PC-9 (cell line): ENCODE data around the gene TBC1D22B. TPM values are rescaled to one million over a fixed set of nuclear protein-coding genes. Genes with fewer than 3 reads are reported as not detected.

Experiments
- BruUV-seq: library from RNA; stranded (reverse); fragments of 400-500 nt; replicated peaks from 2 replicates; lab custom pipeline; 2021; lab: Mats Ljungman, UMichigan
- CTCF ChIA-PET: fragments of 300-600 bp; sonication (Branson Sonifier 250); formaldehyde crosslinking; loops from one replicate; lab custom pipeline; 2022; ENCODE audit warnings: antibody characterized with exemption; lab: Charles Lee
- POLR2A ChIA-PET: fragments of 300-600 bp; sonication (Branson Sonifier 250); formaldehyde crosslinking; loops from one replicate; lab custom pipeline; 2022; ENCODE audit warnings: antibody characterized with exemption; ENCODE audit not compliant: unreplicated experiment; lab: Charles Lee
- DNase-seq, 2 experiments: peaks; one replicate each; pipeline versions ENCODE4 v3.0.0 to v3.0.0-alpha.2; 2015 to 2022; ENCODE audit warnings: mixed read lengths in 1 of 2
- H2AFZ ChIP-seq: fragments of 200-600 bp; sonication (generic); 2 replicates; pipeline ENCODE4 v1.8.1; 2017; ENCODE audit warnings: antibody characterized with exemption
- H3F3A ChIP-seq: fragments of 200-600 bp; sonication (generic); 2 replicates; pipeline ENCODE4 v1.8.1; 2017; ENCODE audit warnings: antibody characterized with exemption, mild to moderate bottlenecking, low read depth; ENCODE audit not compliant: insufficient read depth
- H3K27ac ChIP-seq: fragments of 200-600 bp; sonication (generic); 2 replicates; pipeline ENCODE4 v1.6.1; 2016; ENCODE audit warnings: mixed run types
- H3K27me3 ChIP-seq: fragments of 200-600 bp; sonication (generic); 2 replicates; pipeline ENCODE4 v1.6.1; 2016; ENCODE audit warnings: low read depth, mixed run types; ENCODE audit not compliant: insufficient read depth
- H3K36me3 ChIP-seq: fragments of 200-600 bp; sonication (generic); 2 replicates; pipeline ENCODE4 v1.6.1; 2016; ENCODE audit warnings: low read depth, mixed run types
- H3K4me1 ChIP-seq: fragments of 200-600 bp; sonication (generic); replicated peaks from 2 replicates; pipeline ENCODE4 v1.6.1; 2016; ENCODE audit warnings: mixed run types; ENCODE audit not compliant: insufficient read depth
- H3K4me2 ChIP-seq: fragments of 200-600 bp; sonication (generic); 2 replicates; pipeline ENCODE4 v1.6.1; 2017; ENCODE audit warnings: mixed run types
- H3K4me3 ChIP-seq: fragments of 200-600 bp; sonication (generic); 2 replicates; pipeline ENCODE4 v1.6.1; 2016; ENCODE audit warnings: mixed run types
- H3K79me2 ChIP-seq: fragments of 200-600 bp; sonication (generic); 2 replicates; pipeline ENCODE4 v1.6.1; 2017; ENCODE audit warnings: low read depth, mixed run types
- H3K9me2 ChIP-seq: fragments of 200-600 bp; sonication (generic); 2 replicates; pipeline ENCODE4 v1.8.1; 2017; ENCODE audit warnings: mild to moderate bottlenecking; ENCODE audit not compliant: insufficient read depth
- H3K9me3 ChIP-seq: fragments of 200-600 bp; sonication (generic); 2 replicates; pipeline ENCODE4 v1.8.1; 2016; ENCODE audit warnings: low read depth; ENCODE audit not compliant: insufficient read depth
- H4K20me1 ChIP-seq: fragments of 200-600 bp; sonication (generic); 2 replicates; pipeline ENCODE4 v1.8.1; 2017; ENCODE audit not compliant: insufficient read depth
- EZH2 ChIP-seq: fragments of 200-600 bp; sonication (generic); IDR thresholded peaks from 2 replicates; pipeline ENCODE4 v1.8.0; 2017; ENCODE audit warnings: antibody characterized with exemption, low read depth
- intact Hi-C: fragments of 100-400 bp; cut with micrococcal nuclease; formaldehyde crosslinking; loops from one replicate; pipeline ENCODE4 v1.10.0; 2022; ENCODE audit not compliant: unreplicated experiment
- total RNA-seq: library from RNA; stranded (reverse); gene quantifications from 2 replicates; pipeline ENCODE4 v1.2.3, GENCODE V29; 2021
- TF ChIP-seq, protein P1 (sequence below): fragments of 200-600 bp; sonication (generic); conservative IDR thresholded peaks from 2 replicates; pipeline ENCODE4 v1.6.1; 2017; ENCODE audit warnings: mixed run types, antibody characterized with exemption, mild to moderate bottlenecking, moderate library complexity

TBC1D22B gene
- total RNA-seq, 1 experiment from 2014 or later, result 14.6 TPM

- Histone ChIP-seq H3K36me3 (peaks cover 21% of the 10 kb centered on the region; the same call in 1 of the 2 replicates), H3K79me2 (no peaks in the 10 kb centered on the region), H3K9me2 (no peaks in the 10 kb centered on the region), H2AFZ (no peak overlapping the region), H3K27ac (no peak overlapping the region), H3K4me2 (no peak overlapping the region), H3K9me3 (no peaks in the 10 kb centered on the region), H3K27me3 (no peaks in the 10 kb centered on the region), H3K4me3 (no peak overlapping the region), H3K4me1 (peaks cover 20% of the 10 kb centered on the region), H4K20me1 (no peaks in the 10 kb centered on the region), H3F3A (peaks cover 17% of the 10 kb centered on the region; the same call in 1 of the 2 replicates)
- ChIA-PET CTCF (no interaction called here), POLR2A (no interaction called here)
- no peak for DNase-seq
- no TSS peak for BruUV-seq
- intact Hi-C loops, result no loop called here
- TF ChIP-seq, protein P1, sequence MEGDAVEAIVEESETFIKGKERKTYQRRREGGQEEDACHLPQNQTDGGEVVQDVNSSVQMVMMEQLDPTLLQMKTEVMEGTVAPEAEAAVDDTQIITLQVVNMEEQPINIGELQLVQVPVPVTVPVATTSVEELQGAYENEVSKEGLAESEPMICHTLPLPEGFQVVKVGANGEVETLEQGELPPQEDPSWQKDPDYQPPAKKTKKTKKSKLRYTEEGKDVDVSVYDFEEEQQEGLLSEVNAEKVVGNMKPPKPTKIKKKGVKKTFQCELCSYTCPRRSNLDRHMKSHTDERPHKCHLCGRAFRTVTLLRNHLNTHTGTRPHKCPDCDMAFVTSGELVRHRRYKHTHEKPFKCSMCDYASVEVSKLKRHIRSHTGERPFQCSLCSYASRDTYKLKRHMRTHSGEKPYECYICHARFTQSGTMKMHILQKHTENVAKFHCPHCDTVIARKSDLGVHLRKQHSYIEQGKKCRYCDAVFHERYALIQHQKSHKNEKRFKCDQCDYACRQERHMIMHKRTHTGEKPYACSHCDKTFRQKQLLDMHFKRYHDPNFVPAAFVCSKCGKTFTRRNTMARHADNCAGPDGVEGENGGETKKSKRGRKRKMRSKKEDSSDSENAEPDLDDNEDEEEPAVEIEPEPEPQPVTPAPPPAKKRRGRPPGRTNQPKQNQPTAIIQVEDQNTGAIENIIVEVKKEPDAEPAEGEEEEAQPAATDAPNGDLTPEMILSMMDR, result no peak
- no peak for TF ChIP-seq EZH2
Observed at GRCh38 chr6:37321101-37321500, 63.5 kb downstream of the TBC1D22B start.

- H3K27ac ChIP-seq, result no peak overlapping the region
- H2AFZ ChIP-seq, result no peak overlapping the region
- no peak for TF ChIP-seq EZH2
- TF ChIP-seq, protein P1, result no peak
- no peaks in the 10 kb centered on the region for H3K27me3 ChIP-seq
- POLR2A ChIA-PET, result no interaction called here
- no peaks in the 10 kb centered on the region for H3K79me2 ChIP-seq
- CTCF ChIA-PET, result no interaction called here
- H3K9me2 ChIP-seq, result no peaks in the 10 kb centered on the region
- H3K36me3 ChIP-seq, result peaks cover 21% of the 10 kb centered on the region; the same call in 1 of the 2 replicates
- no peak overlapping the region for H3K4me2 ChIP-seq
- no peak for DNase-seq
- no peaks in the 10 kb centered on the region for H3K9me3 ChIP-seq
- no peak overlapping the region for H3K4me3 ChIP-seq
- no TSS peak for BruUV-seq
- H4K20me1 ChIP-seq, result no peaks in the 10 kb centered on the region
- peaks cover 17% of the 10 kb centered on the region; the same call in 1 of the 2 replicates for H3F3A ChIP-seq
- intact Hi-C loops, result no loop called here
- peaks cover 20% of the 10 kb centered on the region for H3K4me1 ChIP-seq
Observed at GRCh38 chr6:37321516-37322415, 64.2 kb downstream of the TBC1D22B start.

DNA sequence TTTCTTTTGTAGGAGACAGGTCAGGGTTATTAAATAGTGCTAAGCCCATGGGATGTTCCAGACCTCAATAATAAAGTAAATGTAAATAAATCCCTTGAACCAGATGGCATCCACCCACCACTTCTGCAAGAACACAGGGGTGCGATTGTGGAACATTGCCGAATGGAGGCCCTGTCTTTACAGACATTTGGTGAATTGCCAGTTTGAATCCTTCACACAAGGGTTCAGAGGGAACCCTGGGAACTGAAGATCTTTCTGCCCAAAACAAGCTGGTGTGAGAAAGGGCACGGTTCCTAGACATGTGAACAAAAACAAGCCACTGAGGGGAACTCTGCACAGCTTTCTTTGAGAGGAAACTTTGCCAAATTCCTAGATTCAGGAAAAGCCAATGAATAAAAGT is 66.0 kb downstream of the TBC1D22B start:
- no peaks in the 10 kb centered on the region for H3K9me2 ChIP-seq
- intact Hi-C loops, result no loop called here
- H3K4me2 ChIP-seq, result no peak overlapping the region
- no peak overlapping the region for H3K27ac ChIP-seq
- H3F3A ChIP-seq, result peaks cover 17% of the 10 kb centered on the region; the same call in 1 of the 2 replicates
- ChIA-PET CTCF (no interaction called here), POLR2A (interaction anchor here (0.7 kb wide), 1 partner anchor 449 kb away, joined by 3 read pairs; the partner anchor contains the start of gene PPIL1)
- no TSS peak for BruUV-seq
- H3K9me3 ChIP-seq, result no peaks in the 10 kb centered on the region
- no peak overlapping the region for H2AFZ ChIP-seq
- no peaks in the 10 kb centered on the region for H3K27me3 ChIP-seq
- H3K4me3 ChIP-seq, result no peak overlapping the region
- no peak for TF ChIP-seq EZH2
- TF ChIP-seq, protein P1, result no peak
- H3K4me1 ChIP-seq, result peaks cover 20% of the 10 kb centered on the region
- DNase-seq, result no peak
- H3K36me3 ChIP-seq, result peaks cover 5% of the 10 kb centered on the region; the same call in 1 of the 2 replicates
- H3K79me2 ChIP-seq, result no peaks in the 10 kb centered on the region
- no peaks in the 10 kb centered on the region for H4K20me1 ChIP-seq
